ENCODE measurements around the gene MED19. TPM values are rescaled to one million over a fixed set of nuclear protein-coding genes. Genes with fewer than 3 reads are reported as not detected.

The MED19 gene
- total RNA-seq, 1 donor from 2014 or later, result 21.6 TPM

DNA sequence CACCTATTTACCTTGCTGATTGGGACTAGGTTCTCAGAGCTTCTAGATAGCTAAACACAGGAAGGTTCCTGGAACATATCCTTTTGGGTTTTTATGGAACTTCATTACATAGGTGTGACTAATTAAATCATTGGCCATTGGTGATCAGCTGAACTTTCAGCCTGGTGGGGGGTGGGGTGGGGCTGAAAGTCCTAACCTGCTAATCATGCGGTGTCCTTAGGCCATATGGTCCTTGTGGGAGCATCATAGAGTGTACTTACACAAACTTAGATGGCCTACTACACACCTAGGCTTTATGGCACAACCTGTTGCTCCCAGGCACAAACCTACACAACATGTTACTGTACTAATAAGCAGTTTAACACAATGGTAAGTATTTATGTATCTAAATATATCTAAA, 20.6 kb upstream of the MED19 start:
- Histone ChIP-seq H3K27me3 (ENCODE audit: insufficient read depth, low read length) (no peaks in the 10 kb centered on the region), H3K4me2 (ENCODE audit: low read length) (no peak overlapping the region), H3K27ac (ENCODE audit: low read depth, low read length) (no peak overlapping the region), H3K9me3 (ENCODE audit: insufficient read depth, low read depth, low read length) (no peaks in the 10 kb centered on the region), H3K4me3 (ENCODE audit: insufficient read depth, low read depth, low read length) (no peak overlapping the region), H2AFZ (ENCODE audit: low read depth, low read length) (no peak overlapping the region), H4K20me1 (ENCODE audit: insufficient read depth, low read length) (peaks cover 35% of the 10 kb centered on the region), H3K4me1 (ENCODE audit: insufficient read depth, low read length) (no peaks in the 10 kb centered on the region), H3K79me2 (ENCODE audit: insufficient read depth, low read length) (peaks cover 77% of the 10 kb centered on the region), H3K9ac (ENCODE audit: low read length) (no peak overlapping the region), H3K36me3 (ENCODE audit: insufficient read depth, low read length) (peaks cover 5% of the 10 kb centered on the region)
- Mint-ChIP-seq H3K36me3 (ENCODE audit: low read depth, unreplicated experiment) (peaks cover under 1% of the 10 kb centered on the region), H3K9me3 (ENCODE audit: unreplicated experiment) (no peaks in the 10 kb centered on the region), H3K27ac (ENCODE audit: unreplicated experiment) (no peak overlapping the region), H3K27me3 (ENCODE audit: low read depth, unreplicated experiment) (no peaks in the 10 kb centered on the region), H3K4me1 (ENCODE audit: low read depth, unreplicated experiment) (peaks cover 5% of the 10 kb centered on the region), H3K4me3 (ENCODE audit: unreplicated experiment) (no peak overlapping the region)
- FAIRE-seq (no peak), DNase-seq (ENCODE audit: low read depth) (no peak)
- TF ChIP-seq EZH2 (IDR thresholded peaks at IDR 0.05; ENCODE audit: insufficient read depth, low read length) (no peak), CTCF (IDR thresholded peaks at IDR 0.05; ENCODE audit: insufficient read depth, low read depth, low read length) (no peak)

- Histone ChIP-seq H3K27ac (ENCODE audit: low read depth, low read length) (no peak overlapping the region), H4K20me1 (ENCODE audit: insufficient read depth, low read length) (peaks cover 37% of the 10 kb centered on the region), H3K9me3 (ENCODE audit: insufficient read depth, low read depth, low read length) (no peaks in the 10 kb centered on the region), H3K27me3 (ENCODE audit: insufficient read depth, low read length) (no peaks in the 10 kb centered on the region), H3K79me2 (ENCODE audit: insufficient read depth, low read length) (peaks cover 91% of the 10 kb centered on the region), H3K36me3 (ENCODE audit: insufficient read depth, low read length) (no peaks in the 10 kb centered on the region), H3K4me1 (ENCODE audit: insufficient read depth, low read length) (no peaks in the 10 kb centered on the region), H3K9ac (ENCODE audit: low read length) (no peak overlapping the region), H3K4me2 (ENCODE audit: low read length) (no peak overlapping the region), H2AFZ (ENCODE audit: low read depth, low read length) (no peak overlapping the region), H3K4me3 (ENCODE audit: insufficient read depth, low read depth, low read length) (no peak overlapping the region)
- Mint-ChIP-seq H3K27me3 (ENCODE audit: low read depth, unreplicated experiment) (no peaks in the 10 kb centered on the region), H3K9me3 (ENCODE audit: unreplicated experiment) (no peaks in the 10 kb centered on the region), H3K36me3 (ENCODE audit: low read depth, unreplicated experiment) (no peaks in the 10 kb centered on the region), H3K27ac (ENCODE audit: unreplicated experiment) (no peak overlapping the region), H3K4me3 (ENCODE audit: unreplicated experiment) (no peak overlapping the region), H3K4me1 (ENCODE audit: low read depth, unreplicated experiment) (no peaks in the 10 kb centered on the region)
- no peak for FAIRE-seq
- TF ChIP-seq CTCF (IDR thresholded peaks at IDR 0.05; ENCODE audit: insufficient read depth, low read depth, low read length) (no peak), EZH2 (IDR thresholded peaks at IDR 0.05; ENCODE audit: insufficient read depth, low read length) (no peak)
- DNase-seq (ENCODE audit: low read depth), result no peak
Observed at GRCh38 chr11:57729479-57729878, 17.5 kb upstream of the MED19 start.

GRCh38 chr11:57728829-57729228, 16.8 kb upstream of the MED19 start:
- H3K27ac ChIP-seq (ENCODE audit: low read depth, low read length), result no peak overlapping the region
- H3K4me3 ChIP-seq (ENCODE audit: insufficient read depth, low read depth, low read length), result no peak overlapping the region
- TF ChIP-seq CTCF (IDR thresholded peaks at IDR 0.05; ENCODE audit: insufficient read depth, low read depth, low read length) (no peak), EZH2 (IDR thresholded peaks at IDR 0.05; ENCODE audit: insufficient read depth, low read length) (no peak)
- Mint-ChIP-seq H3K36me3 (ENCODE audit: low read depth, unreplicated experiment) (no peaks in the 10 kb centered on the region), H3K27ac (ENCODE audit: unreplicated experiment) (no peak overlapping the region), H3K9me3 (ENCODE audit: unreplicated experiment) (no peaks in the 10 kb centered on the region), H3K4me1 (ENCODE audit: low read depth, unreplicated experiment) (no peaks in the 10 kb centered on the region), H3K4me3 (ENCODE audit: unreplicated experiment) (no peak overlapping the region), H3K27me3 (ENCODE audit: low read depth, unreplicated experiment) (no peaks in the 10 kb centered on the region)
- H3K27me3 ChIP-seq (ENCODE audit: insufficient read depth, low read length), result no peaks in the 10 kb centered on the region
- H2AFZ ChIP-seq (ENCODE audit: low read depth, low read length), result no peak overlapping the region
- no peaks in the 10 kb centered on the region for H3K9me3 ChIP-seq (ENCODE audit: insufficient read depth, low read depth, low read length)
- peaks cover 42% of the 10 kb centered on the region for H4K20me1 ChIP-seq (ENCODE audit: insufficient read depth, low read length)
- DNase-seq (ENCODE audit: low read depth) (no peak), FAIRE-seq (no peak)
- H3K9ac ChIP-seq (ENCODE audit: low read length), result no peak overlapping the region
- H3K4me1 ChIP-seq (ENCODE audit: insufficient read depth, low read length), result no peaks in the 10 kb centered on the region
- peaks cover 93% of the 10 kb centered on the region for H3K79me2 ChIP-seq (ENCODE audit: insufficient read depth, low read length)
- no peak overlapping the region for H3K4me2 ChIP-seq (ENCODE audit: low read length)
- H3K36me3 ChIP-seq (ENCODE audit: insufficient read depth, low read length), result no peaks in the 10 kb centered on the region
